Measurements from ENCODE around the gene STX18. TPM values are rescaled to one million over a fixed set of nuclear protein-coding genes. Genes with fewer than 3 reads are reported as not detected.

Gene STX18
- total RNA-seq, 1 donor from 2014 or later, result 36.7 TPM

DNA sequence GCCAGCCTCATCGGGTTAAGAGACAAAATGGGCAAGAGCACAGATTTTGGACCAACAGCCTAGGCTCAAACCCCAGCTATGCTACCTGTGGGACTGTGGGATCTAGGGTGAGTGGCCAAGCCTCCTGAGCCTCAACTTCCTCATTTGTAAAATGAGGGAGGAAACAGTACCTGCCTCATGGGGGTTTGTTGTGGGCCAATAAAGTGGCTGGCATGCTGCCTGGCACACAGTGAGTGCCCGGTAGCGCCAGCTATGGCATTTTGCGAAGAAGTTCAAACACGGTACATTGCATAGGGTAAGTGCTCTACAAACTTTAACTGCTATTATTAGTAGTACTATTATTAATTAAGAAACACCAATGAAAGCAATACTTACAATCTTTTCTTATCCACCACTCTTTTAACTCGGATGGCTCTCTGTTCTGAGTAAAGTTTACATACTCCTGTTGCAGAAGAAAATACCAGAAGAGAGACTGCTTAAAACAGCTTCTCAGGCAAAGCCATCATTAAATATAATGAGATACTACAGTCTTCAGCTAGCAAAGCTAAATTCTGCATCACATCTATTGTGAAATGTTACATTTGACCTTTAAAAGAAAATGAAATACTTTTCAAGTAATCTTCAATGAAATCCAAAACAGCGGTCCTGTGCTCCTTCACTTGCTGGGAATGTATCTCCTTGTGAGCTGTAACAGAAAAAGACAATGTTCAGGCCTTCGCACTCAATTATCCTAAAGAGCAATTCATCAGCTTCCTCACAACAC, 84.9 kb downstream of the STX18 start:
- Mint-ChIP-seq H3K4me1 (ENCODE audit: unreplicated experiment) (peaks cover 4% of the 10 kb centered on the region), H3K36me3 (peaks cover 33% of the 10 kb centered on the region), H3K27me3 (no peaks in the 10 kb centered on the region), H3K9me3 (no peaks in the 10 kb centered on the region), H3K27ac (no peak overlapping the region), H3K4me3 (no peak overlapping the region)
- TF ChIP-seq, protein P1, sequence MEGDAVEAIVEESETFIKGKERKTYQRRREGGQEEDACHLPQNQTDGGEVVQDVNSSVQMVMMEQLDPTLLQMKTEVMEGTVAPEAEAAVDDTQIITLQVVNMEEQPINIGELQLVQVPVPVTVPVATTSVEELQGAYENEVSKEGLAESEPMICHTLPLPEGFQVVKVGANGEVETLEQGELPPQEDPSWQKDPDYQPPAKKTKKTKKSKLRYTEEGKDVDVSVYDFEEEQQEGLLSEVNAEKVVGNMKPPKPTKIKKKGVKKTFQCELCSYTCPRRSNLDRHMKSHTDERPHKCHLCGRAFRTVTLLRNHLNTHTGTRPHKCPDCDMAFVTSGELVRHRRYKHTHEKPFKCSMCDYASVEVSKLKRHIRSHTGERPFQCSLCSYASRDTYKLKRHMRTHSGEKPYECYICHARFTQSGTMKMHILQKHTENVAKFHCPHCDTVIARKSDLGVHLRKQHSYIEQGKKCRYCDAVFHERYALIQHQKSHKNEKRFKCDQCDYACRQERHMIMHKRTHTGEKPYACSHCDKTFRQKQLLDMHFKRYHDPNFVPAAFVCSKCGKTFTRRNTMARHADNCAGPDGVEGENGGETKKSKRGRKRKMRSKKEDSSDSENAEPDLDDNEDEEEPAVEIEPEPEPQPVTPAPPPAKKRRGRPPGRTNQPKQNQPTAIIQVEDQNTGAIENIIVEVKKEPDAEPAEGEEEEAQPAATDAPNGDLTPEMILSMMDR (conservative IDR thresholded peaks at IDR 0.05), result no peak
- no peak for DNase-seq (ENCODE audit: extremely low spot score, unreplicated experiment)

DNA sequence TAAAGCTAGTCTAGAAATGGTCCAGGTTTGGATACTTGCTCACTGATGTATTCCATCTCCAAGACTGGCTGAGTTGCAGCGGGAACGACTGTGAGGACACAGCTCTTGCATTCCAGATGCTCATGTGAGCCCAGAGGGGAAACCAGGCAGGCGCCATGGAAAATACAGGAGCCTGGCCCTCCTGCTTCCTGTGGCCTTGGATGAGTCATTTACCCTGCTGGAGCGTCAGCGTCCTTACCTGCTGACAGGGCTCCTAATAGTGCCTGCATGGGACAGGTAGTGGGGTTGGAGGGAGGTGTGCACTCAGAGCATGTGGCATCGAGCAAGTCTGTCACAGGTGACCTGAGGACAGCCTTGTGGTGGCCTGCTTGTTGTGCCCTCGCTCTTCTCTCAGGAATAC, 85.5 kb downstream of the STX18 start:
- Mint-ChIP-seq H3K27me3 (no peaks in the 10 kb centered on the region), H3K36me3 (peaks cover 38% of the 10 kb centered on the region), H3K27ac (no peak overlapping the region), H3K4me3 (no peak overlapping the region), H3K9me3 (no peaks in the 10 kb centered on the region), H3K4me1 (ENCODE audit: unreplicated experiment) (no peaks in the 10 kb centered on the region)
- no peak for DNase-seq (ENCODE audit: extremely low spot score, unreplicated experiment)
- TF ChIP-seq, protein P1 (conservative IDR thresholded peaks at IDR 0.05), result no peak

DNA sequence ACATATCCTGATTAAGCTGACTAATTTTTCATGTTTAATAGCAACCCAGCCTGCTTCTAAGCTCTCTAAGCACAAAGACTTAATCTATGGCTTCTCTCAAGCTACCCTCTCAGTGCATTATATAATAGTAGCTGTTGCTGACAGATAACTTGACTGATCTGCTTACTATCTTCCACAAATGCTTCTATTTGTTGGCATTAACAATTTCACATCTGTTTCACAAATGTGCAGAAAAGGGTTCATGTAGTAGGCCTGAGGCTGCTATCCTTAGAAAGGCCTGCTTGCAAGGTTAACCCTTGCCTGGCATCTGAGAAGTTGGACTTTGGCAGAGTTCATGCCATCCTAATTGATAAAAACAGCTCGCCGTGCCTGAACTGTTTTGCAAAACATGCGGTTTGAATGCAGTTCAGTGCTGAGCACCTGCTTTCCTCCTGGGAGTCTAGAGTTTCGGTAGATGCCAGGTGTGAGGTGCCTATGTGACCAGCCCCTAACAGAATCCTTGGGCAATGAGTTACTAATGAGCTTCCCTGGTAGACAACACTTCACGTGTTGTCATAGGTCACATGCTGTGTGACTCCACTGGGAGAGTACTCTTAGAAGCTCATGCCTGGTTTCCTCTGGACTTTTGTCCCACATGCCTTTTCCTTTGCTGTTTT, 86.5 kb downstream of the STX18 start:
- Mint-ChIP-seq H3K27ac (no peak overlapping the region), H3K9me3 (no peaks in the 10 kb centered on the region), H3K4me1 (ENCODE audit: unreplicated experiment) (no peaks in the 10 kb centered on the region), H3K36me3 (peaks cover 38% of the 10 kb centered on the region), H3K27me3 (no peaks in the 10 kb centered on the region), H3K4me3 (no peak overlapping the region)
- TF ChIP-seq, protein P1 (conservative IDR thresholded peaks at IDR 0.05), result no peak
- no peak for DNase-seq (ENCODE audit: extremely low spot score, unreplicated experiment)

DNA sequence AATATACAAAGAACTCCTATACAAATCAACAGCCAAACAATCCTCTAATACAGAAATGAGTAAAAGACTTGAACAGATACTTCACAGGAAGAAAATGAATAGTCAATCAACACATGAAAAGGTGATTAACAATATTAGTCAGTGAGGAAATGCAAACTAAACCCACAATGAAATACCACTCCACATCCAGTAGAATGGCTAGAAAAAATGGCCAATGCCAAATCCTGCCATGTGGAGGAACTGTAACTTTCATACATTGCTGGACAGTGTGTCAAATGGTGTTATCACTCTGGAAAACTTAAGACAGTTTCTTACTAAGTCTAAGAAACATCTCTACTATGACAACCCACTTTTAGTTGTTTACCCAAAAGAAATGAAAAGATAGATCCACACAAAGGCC, 95.4 kb downstream of the STX18 start:
- Mint-ChIP-seq H3K4me3 (no peak overlapping the region), H3K27me3 (no peaks in the 10 kb centered on the region), H3K36me3 (peaks cover 20% of the 10 kb centered on the region), H3K9me3 (no peaks in the 10 kb centered on the region), H3K4me1 (ENCODE audit: unreplicated experiment) (peaks cover 9% of the 10 kb centered on the region), H3K27ac (no peak overlapping the region)
- no peak for DNase-seq (ENCODE audit: extremely low spot score, unreplicated experiment)
- TF ChIP-seq, protein P1 (conservative IDR thresholded peaks at IDR 0.05), result no peak

DNA sequence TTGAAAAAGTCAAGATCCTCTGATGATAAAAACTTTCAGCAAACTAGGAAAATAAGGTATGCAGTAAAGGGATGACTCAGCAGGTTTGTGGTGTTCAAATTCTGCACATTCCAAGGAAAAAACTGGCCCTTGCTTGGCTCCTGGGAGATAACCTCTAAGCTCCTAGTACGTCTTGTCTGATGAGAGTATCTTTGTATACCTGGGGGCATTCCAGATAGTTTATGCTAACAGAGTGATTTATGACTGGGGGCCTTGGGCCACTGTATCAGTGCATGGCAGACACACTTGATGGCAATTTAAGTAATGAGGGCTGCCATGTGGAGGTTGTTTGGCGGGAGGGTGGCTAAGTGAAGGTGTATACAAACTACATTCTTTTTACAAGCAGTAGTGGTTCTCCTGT, 98.0 kb downstream of the STX18 start:
- H3K4me3 Mint-ChIP-seq, result no peak overlapping the region
- peaks cover 26% of the 10 kb centered on the region for H3K36me3 Mint-ChIP-seq
- no peak for DNase-seq (ENCODE audit: extremely low spot score, unreplicated experiment)
- H3K9me3 Mint-ChIP-seq, result no peaks in the 10 kb centered on the region
- peaks cover 14% of the 10 kb centered on the region for H3K4me1 Mint-ChIP-seq (ENCODE audit: unreplicated experiment)
- TF ChIP-seq, protein P1 (conservative IDR thresholded peaks at IDR 0.05), result no peak
- H3K27ac Mint-ChIP-seq, result peak overlapping the region; percentile 32
- H3K27me3 Mint-ChIP-seq, result no peaks in the 10 kb centered on the region
